NCI-H2171 (cell line): ENCODE data around the gene LUM.
"Not testable (repeated sequence)": the region's sequence is repeated elsewhere in the genome, so short reads cannot be mapped to it uniquely, and the experiment has no call there.

Source experiments
- DNase-seq: peaks from one replicate; lab custom pipeline; 2025; lab: John Stamatoyannopoulos, UW

The LUM gene

DNA sequence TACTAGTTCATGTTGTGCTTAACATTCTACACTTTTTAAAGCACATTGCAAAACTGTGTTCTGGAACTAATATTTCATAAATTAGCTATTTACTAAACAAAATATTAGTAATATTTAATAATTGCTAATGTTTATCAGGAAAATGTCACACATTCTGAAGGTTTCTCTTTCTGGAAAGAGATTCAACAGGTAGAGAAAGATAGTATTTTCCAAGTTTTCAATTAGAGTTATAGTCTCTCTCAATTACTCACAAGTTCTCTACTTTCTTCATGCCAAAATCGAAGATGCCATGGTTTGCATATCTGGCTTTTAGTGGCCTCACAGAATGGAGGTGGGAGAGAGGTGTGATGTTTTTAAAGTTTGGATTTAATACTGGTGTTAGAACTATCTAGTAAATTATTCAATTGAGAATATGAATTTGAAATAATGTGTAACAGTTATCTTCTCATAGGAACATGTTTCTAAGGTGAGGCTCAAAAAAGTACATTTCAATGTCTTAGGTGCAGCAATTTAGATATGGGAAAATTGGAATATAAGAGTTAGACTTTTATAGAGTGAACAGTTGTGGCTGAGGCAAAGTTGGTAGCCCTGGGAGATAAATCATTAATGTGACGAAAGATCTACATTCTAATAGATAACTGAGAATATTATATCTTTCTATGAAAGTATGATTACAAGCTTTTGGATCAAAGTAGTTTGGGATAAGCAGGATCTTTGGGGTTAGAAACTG, 1.5 kb downstream of the LUM start:
- DNase-seq, result no peak

DNA sequence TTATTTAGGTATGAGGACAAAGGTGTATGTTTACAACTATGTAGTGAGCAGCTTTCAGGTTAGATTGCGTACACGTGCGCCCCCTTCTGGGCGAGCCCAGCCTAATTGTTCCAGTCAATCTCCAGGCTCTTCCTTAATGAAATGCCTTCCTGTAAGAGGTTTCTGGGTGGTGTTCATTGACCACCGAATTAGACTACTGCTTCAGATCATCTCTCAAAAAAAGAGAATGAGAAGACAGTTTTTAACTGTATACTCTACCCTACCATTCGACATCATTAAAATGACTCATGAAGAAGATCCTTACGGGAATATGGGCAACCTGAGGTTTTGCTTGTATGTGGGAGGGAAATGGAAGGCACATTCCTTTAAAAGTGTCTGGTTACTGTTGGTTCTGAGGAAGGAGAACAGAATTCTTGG, 2.1 kb downstream of the LUM start:
- no peak for DNase-seq

DNA sequence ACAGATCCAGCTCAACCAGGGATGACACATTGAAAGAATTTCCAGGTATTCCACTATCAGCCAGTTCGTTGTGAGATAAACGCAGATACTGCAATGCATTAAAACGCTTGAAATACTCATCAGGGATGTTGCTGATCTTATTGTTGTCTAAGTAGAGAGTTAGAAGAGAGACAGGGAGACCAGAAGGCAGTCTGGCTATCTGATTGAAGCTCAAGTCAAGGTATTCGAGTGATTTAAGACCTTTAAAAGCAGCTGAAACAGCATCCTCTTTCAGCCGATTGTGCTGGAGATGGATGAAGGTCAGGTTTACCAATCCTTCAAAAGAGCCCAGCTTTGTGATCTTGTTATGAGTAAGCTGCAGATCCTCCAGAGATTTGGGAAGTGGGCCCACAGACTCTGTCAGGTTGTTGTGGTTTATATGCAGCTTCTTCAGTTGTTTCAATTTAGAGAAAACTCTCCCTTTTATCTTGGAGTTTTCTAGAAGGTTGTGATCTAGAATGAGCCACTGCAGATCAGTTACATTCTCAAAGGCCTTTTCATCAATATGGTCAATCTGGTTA, 3.0 kb downstream of the LUM start:
- DNase-seq, result no peak

DNA sequence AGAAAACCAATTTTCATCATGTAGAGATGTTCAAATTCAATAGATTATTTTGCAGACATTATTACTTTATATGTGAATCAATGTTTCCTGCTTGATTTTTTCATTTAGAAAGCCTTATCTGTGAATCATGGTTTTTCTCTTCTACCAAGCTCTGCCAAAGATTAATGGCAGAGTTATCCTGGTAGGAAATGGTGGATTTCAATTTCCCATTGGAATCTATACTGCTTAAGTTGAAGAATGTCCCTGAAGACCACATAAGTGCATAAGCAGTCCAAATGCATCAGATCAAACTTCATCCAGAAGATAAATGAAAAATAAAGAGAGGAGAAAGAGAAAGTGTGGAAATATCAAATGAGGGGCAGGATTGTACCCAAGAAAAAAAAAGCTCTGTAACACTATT, 5.0 kb downstream of the LUM start:
- no peak for DNase-seq

DNA sequence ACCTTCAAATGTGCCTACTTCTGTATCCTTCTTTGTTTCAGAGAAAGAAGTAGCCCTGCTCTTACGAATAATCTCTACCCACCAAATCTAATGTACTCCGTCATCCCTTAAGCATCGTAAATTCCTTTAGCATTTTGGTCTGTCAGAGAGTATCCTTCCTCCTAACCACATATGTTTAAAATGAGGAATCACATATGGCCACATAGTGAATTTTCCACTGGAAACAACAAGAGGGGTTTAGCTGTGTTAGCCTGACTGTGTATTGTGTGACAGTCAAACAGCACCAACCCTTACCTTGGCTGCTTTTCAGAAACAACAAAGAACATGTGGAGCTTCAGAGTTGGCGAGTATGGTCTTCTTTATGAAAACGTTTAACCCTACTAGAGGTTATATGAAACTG, 5.5 kb downstream of the LUM start:
- DNase-seq, result no peak

DNA sequence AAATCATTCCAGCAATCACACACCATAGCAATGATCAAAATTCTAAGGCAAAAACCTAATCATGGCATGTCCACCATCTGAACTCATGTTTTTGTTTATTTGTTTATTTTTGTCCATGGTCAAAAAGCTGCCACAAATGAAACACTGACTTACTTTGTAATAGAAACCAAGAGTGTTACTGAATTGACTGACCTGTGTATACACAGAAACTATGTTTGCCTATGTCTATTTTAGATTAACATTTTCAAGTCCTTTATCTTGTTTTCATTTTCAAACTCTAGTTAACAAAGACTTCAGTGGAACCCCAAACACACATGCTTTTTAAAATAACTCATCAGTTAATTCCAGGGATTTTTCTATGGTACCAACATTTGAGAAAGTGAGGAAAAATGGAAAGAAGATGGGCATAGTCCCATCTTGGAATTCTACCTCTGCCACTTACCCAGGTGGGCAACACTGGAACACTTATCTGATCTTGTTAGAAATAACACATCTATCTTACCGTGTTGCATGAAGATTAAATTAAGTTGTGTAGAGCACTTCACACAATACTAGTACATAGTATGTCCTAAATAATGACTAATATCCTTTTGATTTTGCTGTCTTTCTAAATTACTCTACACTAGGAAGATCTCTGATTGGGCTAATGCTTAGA, 6.4 kb downstream of the LUM start:
- DNase-seq, result no peak

DNA sequence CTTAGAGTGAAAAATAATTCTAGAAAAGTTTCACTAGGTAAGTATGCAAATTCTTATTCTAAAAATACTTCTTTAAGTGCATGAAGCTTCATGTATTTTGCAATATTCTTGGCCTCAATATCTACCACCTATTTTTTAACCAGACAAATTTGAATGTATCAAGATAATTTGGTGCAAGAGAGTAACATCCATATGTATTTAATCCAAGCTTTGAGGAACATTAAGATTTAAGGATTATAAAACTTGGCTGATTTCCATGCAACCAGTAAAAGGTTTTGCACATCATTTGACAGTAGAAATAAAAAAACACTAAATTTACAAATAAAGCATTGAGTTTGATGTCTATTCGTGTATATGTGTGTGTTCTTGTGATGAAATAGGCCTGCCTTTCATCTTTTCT, 7.7 kb downstream of the LUM start:
- no peak for DNase-seq

DNA sequence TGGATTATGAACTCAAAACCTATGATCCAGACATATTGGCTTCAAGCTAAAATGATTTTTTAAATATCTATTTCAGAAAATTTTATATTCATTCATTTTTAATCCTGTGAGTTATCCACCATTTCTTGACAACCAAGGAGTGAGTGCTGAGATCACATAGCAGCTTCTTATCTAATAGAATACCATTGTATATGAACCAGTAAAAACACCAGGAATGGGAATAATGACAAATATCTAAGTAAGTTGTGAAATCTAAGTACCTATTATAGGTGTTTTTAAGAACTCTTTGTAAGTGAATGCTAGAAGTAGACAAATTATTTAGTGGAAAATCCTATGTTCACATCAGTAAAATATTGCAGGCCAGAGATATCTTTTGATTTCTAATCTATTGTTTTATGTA, 8.2 kb downstream of the LUM start:
- DNase-seq, result no peak

DNA sequence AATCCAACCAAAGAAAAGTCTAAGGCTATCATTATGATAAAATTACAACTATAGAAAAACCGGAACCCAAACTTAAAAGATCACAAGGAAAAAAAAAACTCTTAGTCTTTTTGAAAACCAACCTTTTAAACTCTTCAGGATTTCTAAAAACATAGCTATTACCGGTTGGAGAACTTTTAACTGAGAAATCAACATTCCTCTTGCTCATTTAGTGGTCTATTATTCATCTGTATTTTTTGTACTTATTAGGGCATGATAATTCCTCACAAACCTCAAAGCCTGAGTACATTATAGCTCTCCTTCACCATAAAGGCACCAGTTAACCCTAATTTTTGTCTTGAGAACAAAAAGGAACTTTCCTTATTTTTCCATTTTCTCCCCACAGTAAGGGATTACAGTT, 10.4 kb downstream of the LUM start:
- no peak for DNase-seq

DNA sequence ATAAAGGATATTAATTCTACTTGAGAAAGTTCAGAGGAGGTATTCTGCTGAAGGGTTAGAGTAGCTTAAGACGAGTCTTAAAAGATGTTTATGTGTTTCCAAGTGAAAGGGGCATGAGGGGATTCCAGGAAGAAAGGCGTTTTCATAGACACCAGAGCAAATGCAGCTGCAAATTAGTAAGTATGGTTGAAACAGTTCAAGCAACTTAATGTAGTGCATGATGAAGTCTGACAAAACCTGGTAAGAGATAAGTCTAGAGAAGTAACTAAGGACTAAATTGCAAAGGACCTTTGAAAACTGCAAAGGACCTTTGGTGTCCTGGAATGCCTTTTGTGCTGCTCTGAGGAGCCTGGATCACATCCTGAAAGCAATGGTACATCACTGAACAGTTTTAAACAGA, 11.5 kb downstream of the LUM start:
- no peak for DNase-seq

DNA sequence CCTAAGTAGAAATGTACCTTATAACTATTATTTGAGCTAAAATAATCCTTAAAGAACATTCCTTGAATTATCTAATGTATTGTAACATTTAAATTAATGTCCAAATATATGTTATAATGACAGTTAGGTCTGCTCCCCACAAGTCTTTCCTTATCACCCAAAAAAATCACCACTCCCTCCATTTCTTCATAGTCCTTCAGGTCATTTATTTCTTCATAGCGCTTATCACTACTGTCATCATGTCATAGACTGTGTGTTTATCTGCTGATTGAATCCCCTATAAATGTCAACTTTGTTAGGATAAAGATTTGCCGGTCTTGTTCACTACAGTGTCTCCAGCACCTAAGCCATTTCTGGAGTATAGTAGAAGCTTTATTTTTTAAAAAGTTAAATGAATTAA, 12.0 kb downstream of the LUM start:
- DNase-seq, result no peak

DNA sequence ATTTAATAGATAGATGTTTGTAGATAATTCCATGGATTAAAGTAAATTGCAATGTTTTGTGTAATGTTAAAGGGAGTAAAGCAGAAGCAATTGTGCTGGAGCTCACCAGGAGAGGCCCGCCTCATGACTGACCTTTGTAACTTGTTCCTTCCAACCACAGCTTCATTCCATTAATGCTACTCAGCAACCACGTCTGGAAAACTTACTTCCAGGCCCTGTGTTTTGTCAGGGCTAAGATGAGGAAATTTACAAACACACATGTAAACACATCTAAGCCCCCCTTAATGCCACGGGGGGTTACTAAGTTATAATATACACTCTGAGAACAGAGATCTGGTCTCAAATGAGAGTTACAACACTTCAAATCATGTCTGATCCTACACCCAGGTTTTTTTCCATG, 12.4 kb downstream of the LUM start:
- no peak for DNase-seq

DNA sequence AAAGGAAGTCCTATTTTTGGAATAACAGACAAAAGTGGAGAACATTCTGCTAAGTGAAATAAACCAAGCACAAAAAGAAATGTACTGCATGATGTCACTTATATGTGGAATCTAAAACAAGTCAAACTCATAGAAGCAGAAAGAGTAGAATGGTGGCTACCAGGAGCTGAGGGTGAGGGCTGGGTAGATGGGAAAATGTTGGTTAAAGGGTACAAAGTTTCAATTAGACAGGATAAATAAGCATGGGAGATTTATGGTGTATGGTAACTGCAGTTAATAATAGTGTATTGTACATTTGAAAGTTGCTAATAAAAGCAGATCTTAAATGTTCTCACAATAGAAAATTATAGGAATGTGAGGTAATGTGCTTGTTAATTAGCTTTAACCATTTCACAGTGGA, 12.8 kb downstream of the LUM start:
- DNase-seq, result no peak

DNA sequence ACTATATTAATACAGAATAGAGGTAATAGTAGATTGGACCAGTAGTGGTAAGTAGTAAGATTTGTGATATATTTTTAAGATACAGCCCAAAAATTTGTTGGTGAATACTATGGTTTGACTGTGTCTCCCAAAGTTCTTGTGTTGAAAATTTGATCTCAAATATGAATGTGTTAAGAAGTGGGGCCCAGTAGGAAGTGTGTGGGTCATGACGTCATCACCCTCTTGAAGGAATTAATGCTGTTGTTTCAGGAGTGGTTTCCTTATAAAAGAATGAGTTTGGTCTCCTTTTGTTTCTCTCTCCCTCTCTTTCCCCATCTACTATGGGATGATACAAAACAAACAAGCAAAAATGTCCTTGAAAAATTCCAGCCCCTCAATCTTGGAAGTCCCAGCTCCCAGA, 16.3 kb downstream of the LUM start:
- DNase-seq, result no peak

DNA sequence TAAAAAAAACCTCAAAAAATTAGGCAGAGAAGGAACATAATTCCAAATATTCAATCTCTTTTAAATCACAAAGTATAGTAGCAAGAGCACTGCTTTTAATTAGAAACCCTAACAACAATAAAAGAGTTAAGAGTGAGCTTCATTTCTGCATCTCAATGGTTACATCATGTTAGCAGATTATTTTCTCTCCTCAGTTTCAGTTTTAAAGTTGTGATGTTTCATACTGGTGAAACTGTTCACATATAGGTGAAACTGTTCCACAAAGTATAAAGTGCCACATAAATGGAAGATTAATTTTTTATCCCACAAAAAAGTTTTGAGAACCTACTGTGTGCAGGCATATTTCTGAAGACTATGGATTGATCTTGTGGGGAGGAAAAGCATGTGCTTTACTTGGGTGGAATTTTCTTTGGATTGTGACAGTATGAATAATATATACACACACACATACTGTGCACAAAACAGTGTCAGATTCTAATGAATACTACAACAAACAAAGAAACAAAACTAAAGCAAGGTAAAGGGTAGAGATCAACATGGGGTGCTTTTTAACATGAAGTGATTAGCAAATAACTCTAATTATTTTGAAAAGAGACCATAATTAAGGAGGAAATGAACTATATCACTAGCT, 17.1 kb downstream of the LUM start:
- no peak for DNase-seq

DNA sequence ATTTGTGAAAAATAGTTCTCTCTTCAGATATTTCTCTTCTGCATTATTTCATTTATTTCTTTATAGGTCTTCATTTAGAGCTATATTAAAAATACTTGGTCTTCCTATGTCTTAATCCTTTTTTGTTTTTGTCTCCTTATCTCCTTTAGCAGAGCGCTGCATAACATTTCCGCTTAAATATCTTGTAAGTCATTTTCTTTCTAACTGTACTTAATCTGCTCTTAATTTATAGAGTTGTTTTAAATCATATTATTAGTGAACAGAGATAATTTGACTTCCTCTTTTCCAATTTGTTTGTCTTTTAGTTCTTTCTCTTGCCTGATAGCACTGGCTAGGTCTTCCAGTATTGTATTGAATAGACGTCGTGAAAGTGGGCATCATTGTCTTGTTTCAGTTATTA, 18.0 kb downstream of the LUM start:
- no peak for DNase-seq

DNA sequence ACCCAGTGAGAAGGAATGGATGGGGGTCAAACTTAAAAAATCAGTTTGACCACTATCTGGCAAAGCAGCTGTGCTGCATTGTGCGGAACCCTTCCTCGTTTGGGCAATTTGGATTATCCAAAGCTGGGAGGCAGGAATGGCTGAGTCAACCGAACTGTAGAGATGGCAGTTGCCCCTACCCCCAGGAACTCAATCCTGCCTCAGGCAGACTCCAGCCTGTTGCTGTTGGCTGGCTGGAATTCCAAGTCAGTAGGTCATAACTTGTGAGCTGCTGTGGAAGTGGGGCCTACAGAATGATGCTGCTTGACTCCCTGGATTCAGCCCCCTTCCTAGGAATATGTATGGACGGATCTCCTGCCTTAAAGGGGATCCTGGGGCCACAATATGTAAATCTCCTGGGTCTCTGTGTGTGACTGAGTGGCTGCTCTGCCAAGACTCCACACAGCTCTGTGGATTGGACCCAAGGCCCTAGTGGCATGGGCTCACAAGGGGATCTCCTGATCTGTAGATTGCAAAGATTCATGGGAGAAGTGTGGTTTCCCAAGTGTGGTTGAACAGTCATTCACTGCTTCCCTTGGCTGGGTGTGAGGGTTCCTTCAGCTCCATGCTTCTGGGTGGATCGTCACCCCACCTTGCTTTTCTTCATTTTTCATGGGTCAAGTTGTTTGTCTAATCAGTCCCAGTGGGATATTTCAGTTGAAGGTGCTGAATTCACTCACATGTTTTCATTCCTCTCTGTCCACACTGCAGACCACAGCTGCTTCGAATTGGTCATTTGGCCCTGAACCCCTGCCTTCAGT, 19.2 kb downstream of the LUM start:
- no peak for DNase-seq

DNA sequence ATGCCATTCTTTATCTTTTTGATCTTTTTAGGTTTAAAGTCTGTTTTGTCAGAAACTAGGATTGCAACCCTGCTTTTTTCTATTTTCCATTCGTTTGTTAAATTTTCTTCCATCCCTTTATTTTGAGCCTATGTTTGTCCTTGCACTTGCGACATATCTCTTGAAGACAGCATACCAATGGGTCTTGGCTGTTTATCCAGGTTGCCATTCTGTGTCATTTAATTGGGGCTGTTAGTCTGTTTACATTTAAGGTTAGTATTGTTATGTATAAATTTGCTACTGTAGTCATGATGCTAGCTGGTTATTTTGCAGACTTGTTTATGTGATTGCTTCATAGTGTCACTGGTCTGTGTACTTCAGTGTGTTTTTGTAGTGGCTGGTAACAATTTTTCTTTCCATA, 21.3 kb downstream of the LUM start:
- DNase-seq, result not testable (repeated sequence)

DNA sequence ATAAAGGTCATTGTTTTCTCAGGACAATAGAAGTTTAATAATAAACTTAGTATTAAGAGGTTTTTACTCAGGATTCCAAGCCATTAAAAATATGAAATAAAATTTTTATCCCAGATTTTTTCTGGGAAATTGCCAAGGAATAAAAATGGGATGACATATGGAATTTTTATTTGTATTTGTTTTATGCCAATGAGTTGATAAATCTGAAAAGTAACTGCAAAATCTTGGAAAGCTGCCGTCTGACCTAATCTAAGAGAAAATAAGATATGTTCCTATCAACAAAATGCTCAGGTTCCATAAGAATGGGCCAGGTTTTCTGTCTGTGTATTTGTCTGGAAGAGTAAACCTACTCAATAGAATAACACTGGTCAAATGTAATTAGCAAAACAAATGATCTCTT, 31.3 kb downstream of the LUM start:
- DNase-seq, result no peak

DNA sequence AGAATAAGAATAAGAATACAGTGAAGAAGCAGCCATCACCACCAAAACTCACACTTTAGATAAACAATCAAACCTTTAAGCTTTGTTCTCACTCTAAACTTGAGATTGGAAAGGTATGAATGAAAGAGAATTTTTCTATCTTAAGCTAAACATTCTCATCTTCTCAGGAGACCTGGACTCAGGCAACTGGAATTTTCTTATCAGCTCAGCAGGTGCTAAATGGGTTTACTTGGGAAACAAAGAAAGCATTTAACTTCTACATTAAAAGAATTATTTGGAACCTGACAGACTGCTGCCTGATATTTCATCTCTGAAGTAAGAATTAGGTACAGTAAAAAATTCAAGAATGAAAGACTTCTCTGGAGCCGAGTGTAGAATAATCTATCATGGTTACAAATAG, 32.8 kb downstream of the LUM start:
- no peak for DNase-seq

DNA sequence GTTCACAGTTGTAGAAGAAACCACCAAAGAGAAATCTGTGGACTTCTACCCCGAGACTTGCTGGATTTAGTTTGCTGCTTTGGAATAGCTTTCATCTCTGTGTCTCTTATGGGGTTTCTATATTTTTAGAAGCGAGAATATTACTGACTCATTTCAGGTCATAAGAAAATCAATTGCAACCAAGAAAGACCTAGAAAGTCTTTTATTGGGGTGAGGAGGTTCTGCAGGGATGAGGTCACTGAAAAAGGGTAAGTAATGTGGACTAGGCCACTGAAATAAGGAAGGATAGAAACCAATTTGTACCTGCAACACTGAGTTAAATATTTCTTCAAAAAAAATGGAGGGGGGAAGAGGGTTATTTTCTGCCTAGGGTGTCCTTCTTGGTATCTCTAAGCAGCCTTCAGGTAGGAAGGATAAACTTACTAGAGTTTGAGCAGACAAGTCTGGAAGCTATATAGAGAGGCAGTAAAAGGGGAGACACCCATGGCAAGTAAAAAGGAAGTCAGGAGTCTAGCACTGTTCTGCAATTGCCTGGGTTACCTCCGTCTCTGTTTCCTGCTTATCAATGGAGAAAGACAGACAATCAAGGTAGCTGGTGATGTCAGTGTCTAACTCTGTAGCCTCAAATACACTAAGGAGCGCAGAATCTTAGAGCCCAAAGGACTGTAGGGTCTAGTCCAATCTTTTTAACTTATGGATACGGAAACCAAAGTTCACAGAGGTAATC, 33.9 kb downstream of the LUM start:
- no peak for DNase-seq

DNA sequence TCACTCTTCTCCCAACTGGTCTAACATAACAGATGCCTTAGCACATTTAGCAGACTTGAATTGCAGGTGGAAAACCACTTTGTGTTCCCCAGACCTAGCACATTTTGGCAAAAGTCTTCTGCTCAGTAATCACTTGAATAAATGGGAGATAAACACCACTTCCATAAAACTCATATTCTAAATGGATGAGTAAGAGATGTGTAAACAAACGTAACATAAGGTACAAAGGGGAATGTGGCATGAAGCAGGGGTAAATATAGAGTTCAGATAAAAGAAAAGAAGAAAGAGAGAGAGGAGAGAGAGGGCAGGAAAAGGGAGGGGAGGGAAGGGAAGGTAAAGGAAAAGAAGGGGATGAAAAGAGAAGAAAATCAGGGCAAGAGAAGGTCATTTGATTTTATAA, 36.4 kb downstream of the LUM start:
- no peak for DNase-seq
